DMS 273 (cell line): ENCODE data around the gene ZNF500.
"Not testable (repeated sequence)": the region's sequence is repeated elsewhere in the genome, so short reads cannot be mapped to it uniquely, and the experiment has no call there.

Source experiments
- DNase-seq: peaks from one replicate; lab custom pipeline; 2025; ENCODE audit not compliant: unreplicated experiment; lab: John Stamatoyannopoulos, UW

The ZNF500 gene

GRCh38 chr16:4796982-4797804 is 30.2 kb upstream of the ZNF500 start:
- DNase-seq, result no peak

DNA sequence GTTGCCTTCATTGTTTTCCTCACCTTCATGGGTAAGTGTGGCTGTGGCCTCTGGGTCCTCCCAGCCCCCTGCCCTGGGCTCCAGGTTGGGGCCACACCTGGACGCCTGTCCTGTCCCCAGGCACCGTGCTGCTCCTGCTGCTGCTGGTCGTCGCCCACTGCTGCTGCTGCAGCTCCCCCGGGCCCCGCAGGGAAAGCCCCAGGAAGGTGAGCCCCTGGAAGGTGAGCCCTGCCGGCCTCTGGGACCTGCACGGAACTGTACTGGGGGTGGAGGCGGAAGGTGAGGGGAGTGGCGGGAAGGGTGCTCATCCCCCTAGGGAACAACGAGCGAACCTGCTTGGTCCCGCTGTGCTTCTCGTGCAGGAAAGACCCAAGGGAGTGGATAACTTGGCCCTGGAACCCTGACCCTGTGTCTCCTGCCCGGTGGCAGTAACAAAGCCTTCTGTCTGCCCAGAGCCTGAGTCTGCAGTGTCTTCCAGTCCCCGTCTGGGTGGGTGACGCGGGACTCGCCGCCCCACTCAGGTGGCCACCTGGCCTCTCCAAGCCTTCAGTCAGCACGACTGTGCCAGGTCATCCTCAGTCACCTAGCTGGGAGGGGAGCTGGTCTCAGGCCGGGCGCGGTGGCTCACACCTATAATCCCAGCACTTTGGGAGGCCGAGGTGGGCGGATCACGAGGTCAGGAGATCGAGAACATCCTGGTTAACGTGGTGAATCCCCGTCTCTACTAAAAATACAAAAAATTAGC is 29.0 kb upstream of the ZNF500 start:
- no peak for DNase-seq

- no peak for DNase-seq
Observed at GRCh38 chr16:4795181-4795827, 28.3 kb upstream of the ZNF500 start, which contains the start of gene SMIM22. Gene SMIM22, plus strand, starts transcription at chr16:4795369. Its CDS starts 366 bp downstream, at chr16:4795735.

GRCh38 chr16:4792951-4793513 is 26.1 kb upstream of the ZNF500 start:
- DNase-seq, result no peak

- DNase-seq, result no peak
Observed at GRCh38 chr16:4790871-4791270, 23.9 kb upstream of the ZNF500 start.

GRCh38 chr16:4790261-4790660 is 23.3 kb upstream of the ZNF500 start:
- DNase-seq, result no peak

DNA sequence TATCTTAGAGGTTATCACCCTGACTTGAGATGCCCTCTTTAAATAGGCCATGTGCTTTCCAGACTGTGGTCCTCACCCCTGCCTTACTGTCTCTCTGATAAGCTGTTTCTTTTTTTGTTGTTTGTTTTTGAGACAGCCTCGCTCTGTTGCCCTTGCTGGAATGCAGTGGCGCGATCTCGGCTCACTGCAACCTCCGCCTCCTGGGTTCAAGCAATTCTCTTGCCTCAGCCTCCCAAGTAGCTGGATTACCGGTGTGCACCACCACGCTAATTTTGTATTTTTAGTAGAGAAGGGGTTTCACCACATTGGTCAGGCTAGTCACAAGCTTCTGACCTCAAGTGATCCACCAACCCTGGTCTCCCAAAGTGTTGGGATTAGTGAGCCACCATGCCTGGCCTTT is 21.9 kb upstream of the ZNF500 start:
- no peak for DNase-seq

GRCh38 chr16:4788489-4788889 is 21.5 kb upstream of the ZNF500 start:
- DNase-seq, result no peak

- no peak for DNase-seq
Observed at GRCh38 chr16:4787627-4788482, 20.9 kb upstream of the ZNF500 start, which contains the start of gene SEPTIN12. Gene SEPTIN12, minus strand, starts transcription at chr16:4788345. Its CDS starts 700 bp downstream, at chr16:4787645.

DNA sequence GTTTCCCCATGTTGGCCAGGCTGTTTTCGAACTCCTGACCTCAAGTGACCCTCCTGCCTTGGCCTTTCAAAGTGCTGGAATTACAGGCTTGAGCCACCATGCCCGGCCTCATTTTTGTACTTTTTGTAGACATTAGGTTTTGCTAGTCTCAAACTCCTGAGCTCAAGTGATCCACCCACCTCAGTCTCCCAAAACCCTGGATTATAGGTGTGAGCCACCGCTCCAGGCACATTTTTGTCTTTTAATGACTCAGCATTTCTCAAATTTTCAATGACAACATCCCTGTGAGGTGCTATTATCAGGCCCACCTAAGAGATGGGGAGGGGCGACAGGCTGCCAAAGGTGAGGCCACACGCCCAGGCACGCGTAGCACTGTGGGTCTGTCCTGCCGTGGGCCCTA is 20.1 kb upstream of the ZNF500 start:
- DNase-seq, result no peak

DNA sequence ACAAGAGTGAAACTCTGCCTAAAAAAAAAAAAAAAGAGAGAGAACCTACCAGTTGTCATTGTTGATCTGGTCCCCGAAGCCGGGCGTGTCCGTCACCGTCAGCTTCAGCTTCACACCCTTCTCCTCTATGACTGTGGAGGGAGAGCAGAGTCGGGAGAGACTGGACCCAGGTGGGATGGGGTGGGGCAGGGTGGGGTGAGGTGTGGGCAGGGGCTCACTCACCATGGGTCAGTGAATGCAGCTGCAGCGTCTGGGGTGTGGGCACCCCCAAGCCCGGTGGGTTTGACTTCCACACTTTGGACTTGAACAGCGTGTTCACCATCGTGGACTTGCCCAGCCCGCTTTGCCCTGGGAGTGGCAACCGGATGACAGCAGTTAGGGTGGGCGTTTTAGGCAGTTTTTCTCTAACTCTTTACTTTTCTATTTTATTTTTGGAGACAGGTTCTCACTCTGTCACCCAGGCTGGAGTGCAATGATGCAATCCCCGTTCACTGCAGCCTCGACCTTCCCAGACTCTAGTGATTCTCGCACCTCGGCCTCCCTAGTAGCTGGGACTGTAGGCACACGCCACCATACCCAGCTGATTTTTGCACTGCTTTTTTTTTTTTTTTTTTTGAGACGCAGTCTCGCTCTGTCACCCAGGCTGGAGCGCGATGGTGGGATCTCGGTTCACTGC is 18.9 kb upstream of the ZNF500 start:
- DNase-seq, result no peak

GRCh38 chr16:4784444-4784987 is 17.6 kb upstream of the ZNF500 start:
- not testable (repeated sequence) for DNase-seq

DNA sequence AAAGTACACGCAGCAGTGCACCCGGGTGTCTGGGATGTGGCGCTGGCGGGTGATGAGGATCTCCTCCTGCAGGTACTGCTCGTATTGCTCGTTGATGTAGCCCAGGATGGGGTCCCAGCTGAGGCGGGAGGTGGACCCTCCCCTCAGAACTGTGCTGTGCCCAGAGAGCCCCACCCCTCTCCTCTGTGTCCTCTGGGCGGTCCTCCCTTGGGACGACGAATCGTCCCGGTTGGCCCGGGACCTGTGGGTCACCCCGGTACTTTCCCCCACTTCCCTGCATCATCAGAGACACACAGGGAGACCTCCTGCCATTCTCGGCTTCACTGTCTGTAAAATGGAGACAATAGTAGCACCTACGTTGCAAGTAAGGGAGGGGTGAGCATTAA is 17.0 kb upstream of the ZNF500 start:
- no peak for DNase-seq

GRCh38 chr16:4783251-4783950 is 16.4 kb upstream of the ZNF500 start:
- no peak for DNase-seq

GRCh38 chr16:4780235-4780634 is 13.3 kb upstream of the ZNF500 start:
- DNase-seq, result no peak

DNA sequence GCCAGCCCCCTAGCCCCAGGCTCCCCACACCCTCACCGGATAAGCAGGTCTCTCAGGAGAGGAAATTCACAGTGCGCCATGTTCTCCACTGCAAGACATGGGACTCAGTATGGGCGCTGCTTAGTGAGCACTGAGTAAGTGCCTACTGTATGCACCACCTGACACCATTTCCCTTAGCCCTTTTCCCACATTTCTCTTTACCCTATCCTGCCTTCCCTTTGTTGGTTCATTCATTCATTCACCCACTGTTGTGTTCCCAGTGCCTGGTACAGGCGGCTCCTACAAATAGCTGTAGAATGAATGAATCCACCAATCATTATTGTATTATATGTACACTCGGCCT is 11.1 kb upstream of the ZNF500 start:
- no peak for DNase-seq

GRCh38 chr16:4777339-4778049 is 10.5 kb upstream of the ZNF500 start:
- no peak for DNase-seq

- DNase-seq, result no peak
Observed at GRCh38 chr16:4776141-4776705, 9.3 kb upstream of the ZNF500 start.
